ENCODE results near the gene EYA2. TPM values are rescaled to one million over a fixed set of nuclear protein-coding genes. Genes with fewer than 3 reads are reported as not detected.

EYA2 gene
- polyA plus RNA-seq, 4 donors, result 0.50 to 0.70 TPM; not detected in 2

GRCh38 chr20:46990596-46991104 lies 96.0 kb downstream of the EYA2 start:
- 43 to 53% (median 46%) methylated on average over 5 of the region's 5 CpGs for WGBS, 3 donors
- Histone ChIP-seq H3K9me3 (ENCODE audit: control insufficient read depth in 2 of 2, insufficient read depth in 1 of 2, low read depth in 1 of 2, low read length in 1 of 2) (no peaks in the 10 kb centered on the region), H3K4me1 (ENCODE audit: control insufficient read depth in 3 of 3, insufficient read depth in 2 of 3, low read depth in 1 of 3, low read length in 2 of 3) (no peaks in the 10 kb centered on the region), H3K36me3 (ENCODE audit: control insufficient read depth in 3 of 3, insufficient read depth in 2 of 3, low read depth in 1 of 3, low read length in 3 of 3) (no peaks in the 10 kb centered on the region), H3K4me3 (ENCODE audit: low read depth in 1 of 3, low read length in 3 of 3) (no peak overlapping the region), H3K27me3 (ENCODE audit: control insufficient read depth in 3 of 3, insufficient read depth in 3 of 3, low read length in 3 of 3) (no peaks in the 10 kb centered on the region), H3K27ac (ENCODE audit: low read depth in 1 of 3, low read length in 2 of 3) (no peak overlapping the region)
- DNase-seq (no peak), FAIRE-seq (no peak)

GRCh38 chr20:46991168-46991567 lies 96.5 kb downstream of the EYA2 start:
- no peak overlapping the region for H3K27ac ChIP-seq (ENCODE audit: low read depth in 1 of 3, low read length in 2 of 3)
- FAIRE-seq (no peak), DNase-seq (no peak)
- no peaks in the 10 kb centered on the region for H3K9me3 ChIP-seq (ENCODE audit: control insufficient read depth in 2 of 2, insufficient read depth in 1 of 2, low read depth in 1 of 2, low read length in 1 of 2)
- no peak overlapping the region for H3K4me3 ChIP-seq (ENCODE audit: low read depth in 1 of 3, low read length in 3 of 3)
- WGBS, 3 donors, result 76 to 96% (median 86%) methylated on average over 3 of the region's 3 CpGs
- H3K36me3 ChIP-seq (ENCODE audit: control insufficient read depth in 3 of 3, insufficient read depth in 2 of 3, low read depth in 1 of 3, low read length in 3 of 3), result no peaks in the 10 kb centered on the region
- H3K27me3 ChIP-seq (ENCODE audit: control insufficient read depth in 3 of 3, insufficient read depth in 3 of 3, low read length in 3 of 3), result no peaks in the 10 kb centered on the region
- no peaks in the 10 kb centered on the region for H3K4me1 ChIP-seq (ENCODE audit: control insufficient read depth in 3 of 3, insufficient read depth in 2 of 3, low read depth in 1 of 3, low read length in 2 of 3)

DNA sequence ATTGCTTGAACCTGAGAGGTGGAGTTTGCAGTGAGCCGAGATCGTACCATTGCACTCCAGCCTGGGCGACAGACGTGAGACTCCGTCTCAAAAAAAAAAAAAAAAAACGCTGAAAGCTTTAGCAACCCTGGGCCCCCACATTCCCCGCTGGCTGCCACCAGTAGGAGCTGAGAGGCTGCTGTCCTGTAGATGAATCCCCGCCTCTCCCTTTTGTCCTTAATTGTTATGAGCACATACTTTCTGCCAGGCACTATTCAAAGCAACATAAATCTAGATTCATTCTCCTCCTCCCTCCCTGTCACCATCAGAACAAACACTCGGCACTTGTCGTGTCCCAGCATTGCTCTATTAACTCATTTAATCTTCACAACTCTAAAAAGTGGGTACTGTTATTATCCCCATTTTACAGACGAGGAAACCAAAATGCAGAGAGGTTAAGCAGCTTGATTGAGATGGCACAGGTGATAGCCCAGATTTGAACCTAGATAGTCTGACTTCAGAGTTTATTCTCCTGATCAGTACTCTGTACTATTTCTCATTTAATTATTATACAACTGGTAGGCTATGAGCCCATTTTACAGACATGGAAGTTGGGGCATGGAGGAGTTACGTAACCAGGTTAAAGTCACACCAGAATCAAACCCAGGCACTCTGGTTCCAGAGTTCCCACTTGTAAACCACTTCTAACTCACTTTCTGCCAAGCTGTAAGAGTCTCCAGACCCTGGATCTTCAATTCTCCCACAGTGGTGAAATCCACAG lies 97.4 kb downstream of the EYA2 start:
- H3K27me3 ChIP-seq (ENCODE audit: control insufficient read depth in 3 of 3, insufficient read depth in 3 of 3, low read length in 3 of 3), result no peaks in the 10 kb centered on the region
- no peaks in the 10 kb centered on the region for H3K4me1 ChIP-seq (ENCODE audit: control insufficient read depth in 3 of 3, insufficient read depth in 2 of 3, low read depth in 1 of 3, low read length in 2 of 3)
- H3K27ac ChIP-seq (ENCODE audit: low read depth in 1 of 3, low read length in 2 of 3), result no peak overlapping the region
- no peaks in the 10 kb centered on the region for H3K36me3 ChIP-seq (ENCODE audit: control insufficient read depth in 3 of 3, insufficient read depth in 2 of 3, low read depth in 1 of 3, low read length in 3 of 3)
- 77 to 86% (median 79%) methylated on average over 11 to 12 of the region's 12 CpGs for WGBS, 3 donors
- DNase-seq, result no peak
- no peaks in the 10 kb centered on the region for H3K9me3 ChIP-seq (ENCODE audit: control insufficient read depth in 2 of 2, insufficient read depth in 1 of 2, low read depth in 1 of 2, low read length in 1 of 2)
- no peak for FAIRE-seq
- no peak overlapping the region for H3K4me3 ChIP-seq (ENCODE audit: low read depth in 1 of 3, low read length in 3 of 3)

GRCh38 chr20:46992640-46993035 lies 98.0 kb downstream of the EYA2 start:
- Histone ChIP-seq H3K9me3 (ENCODE audit: control insufficient read depth in 2 of 2, insufficient read depth in 1 of 2, low read depth in 1 of 2, low read length in 1 of 2) (no peaks in the 10 kb centered on the region), H3K27me3 (ENCODE audit: control insufficient read depth in 3 of 3, insufficient read depth in 3 of 3, low read length in 3 of 3) (no peaks in the 10 kb centered on the region), H3K36me3 (ENCODE audit: control insufficient read depth in 3 of 3, insufficient read depth in 2 of 3, low read depth in 1 of 3, low read length in 3 of 3) (no peaks in the 10 kb centered on the region), H3K4me1 (ENCODE audit: control insufficient read depth in 3 of 3, insufficient read depth in 2 of 3, low read depth in 1 of 3, low read length in 2 of 3) (no peaks in the 10 kb centered on the region), H3K27ac (ENCODE audit: low read depth in 1 of 3, low read length in 2 of 3) (no peak overlapping the region), H3K4me3 (ENCODE audit: low read depth in 1 of 3, low read length in 3 of 3) (no peak overlapping the region)
- WGBS, 3 donors, result 83 to 93% (median 92%) methylated on average over 2 of the region's 2 CpGs
- FAIRE-seq, result no peak
- DNase-seq, result no peak

DNA sequence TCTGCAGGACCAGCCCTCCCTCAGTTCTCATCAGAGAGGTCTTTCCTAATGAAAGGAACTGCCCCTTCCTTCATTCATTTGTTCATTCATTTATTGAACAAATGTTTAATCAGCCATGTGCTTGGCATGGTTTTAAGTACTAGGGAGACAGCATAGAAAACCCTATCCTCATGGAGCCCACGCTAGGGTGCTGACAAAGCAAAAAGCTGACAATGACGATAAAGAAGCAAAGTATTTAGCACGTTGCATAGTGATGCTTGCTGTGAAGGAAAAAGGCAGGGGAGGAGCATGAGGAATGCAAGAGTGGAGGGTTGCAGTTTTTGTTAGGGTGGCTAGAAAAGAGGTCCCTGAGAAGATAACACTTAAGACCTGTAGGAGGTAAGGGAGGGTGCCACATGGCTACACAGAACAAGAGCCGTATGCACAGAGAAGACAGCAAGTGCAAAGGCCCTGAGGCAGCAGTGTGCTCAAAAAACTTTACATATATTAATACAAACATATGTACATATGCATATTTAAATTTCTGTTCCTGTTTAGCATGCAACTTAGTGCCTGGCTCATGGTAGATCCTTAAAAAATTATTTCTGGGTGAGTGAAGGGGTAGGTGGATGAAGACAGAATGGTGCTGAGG lies 98.9 kb downstream of the EYA2 start:
- FAIRE-seq (no peak), DNase-seq (no peak)
- no peaks in the 10 kb centered on the region for H3K36me3 ChIP-seq (ENCODE audit: control insufficient read depth in 3 of 3, insufficient read depth in 2 of 3, low read depth in 1 of 3, low read length in 3 of 3)
- no peaks in the 10 kb centered on the region for H3K9me3 ChIP-seq (ENCODE audit: control insufficient read depth in 2 of 2, insufficient read depth in 1 of 2, low read depth in 1 of 2, low read length in 1 of 2)
- 69 to 71% (median 70%) methylated on average over 4 of the region's 4 CpGs for WGBS, 3 donors
- H3K27me3 ChIP-seq (ENCODE audit: control insufficient read depth in 3 of 3, insufficient read depth in 3 of 3, low read length in 3 of 3), result no peaks in the 10 kb centered on the region
- H3K4me3 ChIP-seq (ENCODE audit: low read depth in 1 of 3, low read length in 3 of 3), result no peak overlapping the region
- H3K27ac ChIP-seq (ENCODE audit: low read depth in 1 of 3, low read length in 2 of 3), result no peak overlapping the region
- no peaks in the 10 kb centered on the region for H3K4me1 ChIP-seq (ENCODE audit: control insufficient read depth in 3 of 3, insufficient read depth in 2 of 3, low read depth in 1 of 3, low read length in 2 of 3)

DNA sequence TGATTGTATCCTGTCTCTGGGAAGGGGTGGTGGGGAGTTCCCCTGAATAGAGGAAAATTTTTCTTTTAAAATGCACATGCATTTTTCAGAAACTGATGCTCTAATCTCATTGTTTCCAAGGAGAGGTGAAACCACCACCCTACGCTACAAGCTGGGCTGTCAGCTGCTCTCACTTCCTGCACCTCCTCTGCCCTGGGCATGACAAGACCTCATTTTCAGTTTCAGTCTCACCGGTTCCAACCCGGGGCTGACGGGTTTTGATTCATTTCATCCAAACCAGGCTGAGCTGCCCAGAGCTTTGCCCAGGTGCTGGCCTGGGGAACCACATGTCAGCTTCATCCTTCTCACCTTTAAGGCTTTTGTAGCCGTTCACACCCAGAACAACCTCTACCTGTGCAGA lies 99.7 kb downstream of the EYA2 start:
- Histone ChIP-seq H3K4me1 (ENCODE audit: control insufficient read depth in 3 of 3, insufficient read depth in 2 of 3, low read depth in 1 of 3, low read length in 2 of 3) (no peaks in the 10 kb centered on the region), H3K4me3 (ENCODE audit: low read depth in 1 of 3, low read length in 3 of 3) (no peak overlapping the region), H3K36me3 (ENCODE audit: control insufficient read depth in 3 of 3, insufficient read depth in 2 of 3, low read depth in 1 of 3, low read length in 3 of 3) (no peaks in the 10 kb centered on the region), H3K27me3 (ENCODE audit: control insufficient read depth in 3 of 3, insufficient read depth in 3 of 3, low read length in 3 of 3) (peaks cover 0 to 2% (median 0%) of the 10 kb centered on the region in 3 donors), H3K27ac (ENCODE audit: low read depth in 1 of 3, low read length in 2 of 3) (no peak overlapping the region), H3K9me3 (ENCODE audit: control insufficient read depth in 2 of 2, insufficient read depth in 1 of 2, low read depth in 1 of 2, low read length in 1 of 2) (no peaks in the 10 kb centered on the region)
- FAIRE-seq (no peak), DNase-seq (no peak)
- WGBS, 3 donors, result 6 to 23% (median 15%) methylated on average over 5 of the region's 5 CpGs

GRCh38 chr20:46995561-46996142 lies 101.0 kb downstream of the EYA2 start:
- no peak for DNase-seq
- Histone ChIP-seq H3K36me3 (ENCODE audit: control insufficient read depth in 3 of 3, insufficient read depth in 2 of 3, low read depth in 1 of 3, low read length in 3 of 3) (no peaks in the 10 kb centered on the region), H3K4me3 (ENCODE audit: low read depth in 1 of 3, low read length in 3 of 3) (no peak overlapping the region), H3K9me3 (ENCODE audit: control insufficient read depth in 2 of 2, insufficient read depth in 1 of 2, low read depth in 1 of 2, low read length in 1 of 2) (no peaks in the 10 kb centered on the region), H3K27ac (ENCODE audit: low read depth in 1 of 3, low read length in 2 of 3) (no peak overlapping the region), H3K27me3 (ENCODE audit: control insufficient read depth in 3 of 3, insufficient read depth in 3 of 3, low read length in 3 of 3) (peaks cover 0 to 2% (median 0%) of the 10 kb centered on the region in 3 donors), H3K4me1 (ENCODE audit: control insufficient read depth in 3 of 3, insufficient read depth in 2 of 3, low read depth in 1 of 3, low read length in 2 of 3) (no peaks in the 10 kb centered on the region)
- FAIRE-seq, result no peak
- 55 to 65% (median 59%) methylated on average over 5 of the region's 5 CpGs for WGBS, 3 donors

DNA sequence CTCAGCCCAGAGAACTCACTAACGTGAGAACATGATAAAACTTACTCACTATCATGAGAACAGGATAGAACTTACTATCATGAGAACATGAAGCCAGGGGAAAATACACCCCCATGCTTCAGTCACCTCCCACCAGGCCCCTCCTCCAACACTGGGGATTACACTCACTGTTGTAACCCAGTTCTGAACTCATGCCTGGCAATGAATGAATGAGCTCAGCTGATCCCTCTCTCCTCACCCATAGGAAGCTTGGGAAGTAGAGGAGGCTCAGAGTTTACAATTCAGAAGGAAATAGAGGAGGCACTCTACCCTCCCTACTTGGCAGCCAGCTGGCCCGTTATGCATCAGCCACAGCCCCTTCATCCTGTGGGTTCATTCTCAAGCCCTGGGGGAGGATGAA lies 102.5 kb downstream of the EYA2 start:
- Histone ChIP-seq H3K27me3 (ENCODE audit: control insufficient read depth in 3 of 3, insufficient read depth in 3 of 3, low read length in 3 of 3) (peaks cover 0 to 5% (median 0%) of the 10 kb centered on the region in 3 donors), H3K4me1 (ENCODE audit: control insufficient read depth in 3 of 3, insufficient read depth in 2 of 3, low read depth in 1 of 3, low read length in 2 of 3) (no peaks in the 10 kb centered on the region), H3K4me3 (ENCODE audit: low read depth in 1 of 3, low read length in 3 of 3) (no peak overlapping the region), H3K9me3 (ENCODE audit: control insufficient read depth in 2 of 2, insufficient read depth in 1 of 2, low read depth in 1 of 2, low read length in 1 of 2) (no peaks in the 10 kb centered on the region), H3K27ac (ENCODE audit: low read depth in 1 of 3, low read length in 2 of 3) (no peak overlapping the region), H3K36me3 (ENCODE audit: control insufficient read depth in 3 of 3, insufficient read depth in 2 of 3, low read depth in 1 of 3, low read length in 3 of 3) (no peaks in the 10 kb centered on the region)
- FAIRE-seq (no peak), DNase-seq (no peak)
- 51 to 56% (median 56%) methylated on average over 2 of the region's 2 CpGs for WGBS, 3 donors

All from small intestine (tissue), 7 donors.